Neural cell (in vitro differentiated cells): ENCODE measurements around the gene CCDC74A.
"Not testable (repeated sequence)": the region's sequence is repeated elsewhere in the genome, so short reads cannot be mapped to it uniquely, and the experiment has no call there.

Source experiments
- EP300 ChIP-seq: fragments of 450-650 bp; conservative IDR thresholded peaks from 2 replicates; pipeline ENCODE4 v1.6.1; 2014; ENCODE audit warnings: antibody characterized with exemption, mild to moderate bottlenecking, moderate library complexity; ENCODE audit not compliant: poor library complexity, severe bottlenecking
- EZH2 ChIP-seq: fragments of 200-600, 300-800 bp; shearing (Covaris generic), sonication (generic); IDR thresholded peaks from 2 replicates; pipeline ENCODE4 v1.6.1; 2014; ENCODE audit warnings: antibody characterized with exemption, low read length, borderline replicate concordance, mild to moderate bottlenecking; ENCODE audit not compliant: insufficient read depth, poor library complexity, severe bottlenecking
- POLR2AphosphoS5 ChIP-seq: IDR thresholded peaks from 2 replicates; pipeline ENCODE4 v1.6.1; 2012
- TF ChIP-seq, protein P1 (sequence below): fragments of 450-650 bp; IDR thresholded peaks from 2 replicates; pipeline ENCODE4 v1.5.1; 2014; ENCODE audit warnings: antibody characterized with exemption, mild to moderate bottlenecking, moderate library complexity; ENCODE audit not compliant: poor library complexity, severe bottlenecking

DNA sequence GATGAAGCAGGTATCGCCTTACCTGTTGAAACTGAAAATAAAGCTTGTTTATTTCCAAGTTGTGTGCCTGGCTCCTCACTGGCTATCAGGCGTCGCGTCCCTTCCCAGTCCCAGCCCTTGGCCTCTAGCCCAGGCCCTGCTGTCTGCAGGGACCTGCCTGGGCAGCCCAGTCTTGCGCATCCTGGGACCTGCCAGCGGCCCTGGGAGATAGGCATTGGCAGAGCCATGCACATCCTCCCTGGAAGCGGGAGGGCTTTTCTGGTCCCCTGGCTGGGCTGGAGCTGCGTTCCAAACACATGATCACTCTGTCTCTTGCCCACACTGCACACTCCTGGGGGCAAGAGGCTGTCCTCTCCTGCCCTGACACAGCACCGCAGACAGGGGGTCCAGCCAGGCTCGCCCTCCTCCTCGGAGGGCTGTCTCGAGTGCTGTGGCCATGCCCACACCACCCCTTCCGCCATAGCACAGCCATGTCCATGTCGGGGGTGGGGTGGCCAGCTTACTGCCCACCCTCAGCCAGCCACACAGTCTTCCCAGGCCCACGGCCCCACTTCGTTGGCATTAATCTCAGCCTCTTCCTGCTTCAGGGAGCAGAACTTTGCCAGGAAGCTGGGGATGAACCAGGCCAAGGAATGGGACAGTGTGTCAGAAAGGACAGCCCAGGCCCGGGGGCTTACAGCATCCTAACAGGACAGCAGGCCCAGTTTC lies 6.1 kb downstream of the CCDC74A start:
- not testable (repeated sequence) for TF ChIP-seq EZH2, POLR2AphosphoS5, EP300
- TF ChIP-seq, protein P1, sequence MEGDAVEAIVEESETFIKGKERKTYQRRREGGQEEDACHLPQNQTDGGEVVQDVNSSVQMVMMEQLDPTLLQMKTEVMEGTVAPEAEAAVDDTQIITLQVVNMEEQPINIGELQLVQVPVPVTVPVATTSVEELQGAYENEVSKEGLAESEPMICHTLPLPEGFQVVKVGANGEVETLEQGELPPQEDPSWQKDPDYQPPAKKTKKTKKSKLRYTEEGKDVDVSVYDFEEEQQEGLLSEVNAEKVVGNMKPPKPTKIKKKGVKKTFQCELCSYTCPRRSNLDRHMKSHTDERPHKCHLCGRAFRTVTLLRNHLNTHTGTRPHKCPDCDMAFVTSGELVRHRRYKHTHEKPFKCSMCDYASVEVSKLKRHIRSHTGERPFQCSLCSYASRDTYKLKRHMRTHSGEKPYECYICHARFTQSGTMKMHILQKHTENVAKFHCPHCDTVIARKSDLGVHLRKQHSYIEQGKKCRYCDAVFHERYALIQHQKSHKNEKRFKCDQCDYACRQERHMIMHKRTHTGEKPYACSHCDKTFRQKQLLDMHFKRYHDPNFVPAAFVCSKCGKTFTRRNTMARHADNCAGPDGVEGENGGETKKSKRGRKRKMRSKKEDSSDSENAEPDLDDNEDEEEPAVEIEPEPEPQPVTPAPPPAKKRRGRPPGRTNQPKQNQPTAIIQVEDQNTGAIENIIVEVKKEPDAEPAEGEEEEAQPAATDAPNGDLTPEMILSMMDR = not testable (repeated sequence)
